ENCODE data around the gene ZNF639. TPM values are rescaled to one million over a fixed set of nuclear protein-coding genes. Genes with fewer than 3 reads are reported as not detected.

The ZNF639 gene
- total and polyA plus RNA-seq, 10 of the 15 experiments (the other 5 are each of a cell fraction or from before 2014, with no cell fraction given) = 16.3 to 61.2 (median 35.3) TPM

DNA sequence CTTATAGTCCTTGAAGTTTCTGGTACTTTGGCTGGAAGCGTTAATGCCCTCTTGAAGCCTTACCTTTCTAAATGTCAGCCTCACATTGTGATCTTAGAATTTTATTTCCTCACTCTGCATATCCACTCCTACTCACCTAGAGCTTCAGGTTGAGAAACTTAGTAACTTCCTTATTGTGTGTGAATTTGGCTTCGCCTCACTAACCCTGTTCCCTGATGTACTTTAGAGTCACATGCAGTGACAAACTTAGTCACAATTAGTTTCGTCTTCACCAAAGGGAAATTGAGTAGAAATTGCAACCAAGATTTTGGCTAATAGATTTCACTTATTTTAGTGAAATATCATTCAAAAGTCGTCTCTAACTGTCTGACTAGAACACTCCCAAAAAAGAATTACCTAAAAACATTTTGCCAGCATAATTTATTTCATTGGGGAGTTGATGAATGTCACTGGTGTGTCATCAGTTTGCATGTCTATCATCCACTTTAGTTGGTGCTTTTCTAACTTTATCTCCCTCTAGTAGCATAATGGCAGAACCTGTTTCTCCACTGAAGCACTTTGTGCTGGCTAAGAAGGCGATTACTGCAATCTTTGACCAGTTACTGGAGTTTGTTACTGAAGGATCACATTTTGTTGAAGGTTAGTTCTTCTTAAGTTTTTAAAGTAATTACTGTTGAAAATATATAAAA is 25.6 kb downstream of the ZNF639 start (continued):
- TF ChIP-seq RB1 (IDR thresholded peaks at IDR 0.05; ENCODE audit: borderline replicate concordance) (no peak), TBL1XR1 (IDR thresholded peaks at IDR 0.05; ENCODE audit: low read depth, low read length) (no peak), SUPT20H (IDR thresholded peaks at IDR 0.05; ENCODE audit: borderline replicate concordance, control insufficient read depth, low read depth, low read length) (no peak), DPF2 (IDR thresholded peaks at IDR 0.05) (no peak), BACH1 (IDR thresholded peaks at IDR 0.05; ENCODE audit: borderline replicate concordance) (peak; percentile 26; the same call in 1 of the 2 replicates), LARP7 (IDR thresholded peaks at IDR 0.05) (no peak), HDAC2 (IDR thresholded peaks at IDR 0.05) (no peak), CBX5 (IDR thresholded peaks at IDR 0.05; ENCODE audit: low read depth) (no peak), POLR2A (IDR thresholded peaks at IDR 0.05; ENCODE audit: low read depth, low read length) (no peak), SREBF1 (IDR thresholded peaks at IDR 0.05; ENCODE audit: low read length) (no peak), ZNF207 (IDR thresholded peaks at IDR 0.05; ENCODE audit: borderline replicate concordance) (no peak), PAX5 (IDR thresholded peaks at IDR 0.05; ENCODE audit: borderline replicate concordance, low read depth, low read length) (peak; percentile 73; the same call in 1 of the 2 replicates), BRCA1 (IDR thresholded peaks at IDR 0.05; ENCODE audit: low read depth, low read length) (no peak), STAT3 (IDR thresholded peaks at IDR 0.05; ENCODE audit: low read depth, low read length) (no peak), ZSCAN29 (IDR thresholded peaks at IDR 0.05) (no peak), RFX5 (IDR thresholded peaks at IDR 0.05; ENCODE audit: low read depth, low read length) (no peak), ASH2L (IDR thresholded peaks at IDR 0.05; ENCODE audit: borderline replicate concordance, low read depth) (no peak), BHLHE40 (IDR thresholded peaks at IDR 0.05; ENCODE audit: borderline replicate concordance in 1 of 2, low read depth in 2 of 2, low read length in 1 of 2) (peak; percentile 92 to 94), CEBPB (IDR thresholded peaks at IDR 0.05; ENCODE audit: borderline replicate concordance in 1 of 2, low read depth in 2 of 2, low read length in 2 of 2) (peak in 1 of 2 experiments; percentile 51; a peak in 1 of 4 replicates), BCL11A (IDR thresholded peaks at IDR 0.05; ENCODE audit: low read depth, low read length) (no peak), FOXK2 (IDR thresholded peaks at IDR 0.05) (no peak), FOXM1 (IDR thresholded peaks at IDR 0.05; ENCODE audit: low read depth, low read length) (peak; percentile 32; the same call in 1 of the 2 replicates), SMC3 (IDR thresholded peaks at IDR 0.05; ENCODE audit: borderline replicate concordance, low read length) (no peak)
- TF ChIP-seq, protein P1, sequence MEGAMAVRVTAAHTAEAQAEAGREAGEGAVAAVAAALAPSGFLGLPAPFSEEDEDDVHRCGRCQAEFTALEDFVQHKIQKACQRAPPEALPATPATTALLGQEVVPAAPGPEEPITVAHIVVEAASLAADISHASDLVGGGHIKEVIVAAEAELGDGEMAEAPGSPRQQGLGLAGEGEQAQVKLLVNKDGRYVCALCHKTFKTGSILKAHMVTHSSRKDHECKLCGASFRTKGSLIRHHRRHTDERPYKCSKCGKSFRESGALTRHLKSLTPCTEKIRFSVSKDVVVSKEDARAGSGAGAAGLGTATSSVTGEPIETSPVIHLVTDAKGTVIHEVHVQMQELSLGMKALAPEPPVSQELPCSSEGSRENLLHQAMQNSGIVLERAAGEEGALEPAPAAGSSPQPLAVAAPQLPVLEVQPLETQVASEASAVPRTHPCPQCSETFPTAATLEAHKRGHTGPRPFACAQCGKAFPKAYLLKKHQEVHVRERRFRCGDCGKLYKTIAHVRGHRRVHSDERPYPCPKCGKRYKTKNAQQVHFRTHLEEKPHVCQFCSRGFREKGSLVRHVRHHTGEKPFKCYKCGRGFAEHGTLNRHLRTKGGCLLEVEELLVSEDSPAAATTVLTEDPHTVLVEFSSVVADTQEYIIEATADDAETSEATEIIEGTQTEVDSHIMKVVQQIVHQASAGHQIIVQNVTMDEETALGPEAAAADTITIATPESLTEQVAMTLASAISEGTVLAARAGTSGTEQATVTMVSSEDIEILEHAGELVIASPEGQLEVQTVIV (IDR thresholded peaks at IDR 0.05; ENCODE audit: borderline replicate concordance, partially characterized antibody) = no peak
- TF ChIP-seq, protein P2, sequence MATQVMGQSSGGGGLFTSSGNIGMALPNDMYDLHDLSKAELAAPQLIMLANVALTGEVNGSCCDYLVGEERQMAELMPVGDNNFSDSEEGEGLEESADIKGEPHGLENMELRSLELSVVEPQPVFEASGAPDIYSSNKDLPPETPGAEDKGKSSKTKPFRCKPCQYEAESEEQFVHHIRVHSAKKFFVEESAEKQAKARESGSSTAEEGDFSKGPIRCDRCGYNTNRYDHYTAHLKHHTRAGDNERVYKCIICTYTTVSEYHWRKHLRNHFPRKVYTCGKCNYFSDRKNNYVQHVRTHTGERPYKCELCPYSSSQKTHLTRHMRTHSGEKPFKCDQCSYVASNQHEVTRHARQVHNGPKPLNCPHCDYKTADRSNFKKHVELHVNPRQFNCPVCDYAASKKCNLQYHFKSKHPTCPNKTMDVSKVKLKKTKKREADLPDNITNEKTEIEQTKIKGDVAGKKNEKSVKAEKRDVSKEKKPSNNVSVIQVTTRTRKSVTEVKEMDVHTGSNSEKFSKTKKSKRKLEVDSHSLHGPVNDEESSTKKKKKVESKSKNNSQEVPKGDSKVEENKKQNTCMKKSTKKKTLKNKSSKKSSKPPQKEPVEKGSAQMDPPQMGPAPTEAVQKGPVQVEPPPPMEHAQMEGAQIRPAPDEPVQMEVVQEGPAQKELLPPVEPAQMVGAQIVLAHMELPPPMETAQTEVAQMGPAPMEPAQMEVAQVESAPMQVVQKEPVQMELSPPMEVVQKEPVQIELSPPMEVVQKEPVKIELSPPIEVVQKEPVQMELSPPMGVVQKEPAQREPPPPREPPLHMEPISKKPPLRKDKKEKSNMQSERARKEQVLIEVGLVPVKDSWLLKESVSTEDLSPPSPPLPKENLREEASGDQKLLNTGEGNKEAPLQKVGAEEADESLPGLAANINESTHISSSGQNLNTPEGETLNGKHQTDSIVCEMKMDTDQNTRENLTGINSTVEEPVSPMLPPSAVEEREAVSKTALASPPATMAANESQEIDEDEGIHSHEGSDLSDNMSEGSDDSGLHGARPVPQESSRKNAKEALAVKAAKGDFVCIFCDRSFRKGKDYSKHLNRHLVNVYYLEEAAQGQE (IDR thresholded peaks at IDR 0.05; ENCODE audit: low read depth, low read length) = no peak
- TF ChIP-seq, protein P3, sequence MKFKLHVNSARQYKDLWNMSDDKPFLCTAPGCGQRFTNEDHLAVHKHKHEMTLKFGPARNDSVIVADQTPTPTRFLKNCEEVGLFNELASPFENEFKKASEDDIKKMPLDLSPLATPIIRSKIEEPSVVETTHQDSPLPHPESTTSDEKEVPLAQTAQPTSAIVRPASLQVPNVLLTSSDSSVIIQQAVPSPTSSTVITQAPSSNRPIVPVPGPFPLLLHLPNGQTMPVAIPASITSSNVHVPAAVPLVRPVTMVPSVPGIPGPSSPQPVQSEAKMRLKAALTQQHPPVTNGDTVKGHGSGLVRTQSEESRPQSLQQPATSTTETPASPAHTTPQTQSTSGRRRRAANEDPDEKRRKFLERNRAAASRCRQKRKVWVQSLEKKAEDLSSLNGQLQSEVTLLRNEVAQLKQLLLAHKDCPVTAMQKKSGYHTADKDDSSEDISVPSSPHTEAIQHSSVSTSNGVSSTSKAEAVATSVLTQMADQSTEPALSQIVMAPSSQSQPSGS (IDR thresholded peaks at IDR 0.05; ENCODE audit: low read length) = peak; percentile 64

All from GM12878 (cell line).